Fibroblast of skin of left quadriceps (primary cell): ENCODE results near the gene KDM4C.
A peak's percentile ranks its signal among the peaks of the same experiment; 100 is the strongest.

Experiments used
- DNase-seq, 2 experiments: peaks; one replicate each; pipeline ENCODE4 v3.0.0-alpha.2; 2013; ENCODE audit warnings: low read depth in 2 of 2

The KDM4C gene

GRCh38 chr9:7097040-7097715, 339.4 kb downstream of the KDM4C start:
- no peak for DNase-seq

GRCh38 chr9:7097785-7098752, 340.3 kb downstream of the KDM4C start:
- no peak for DNase-seq

- no peak for DNase-seq
Observed at GRCh38 chr9:7103367-7103766, 345.6 kb downstream of the KDM4C start.

DNA sequence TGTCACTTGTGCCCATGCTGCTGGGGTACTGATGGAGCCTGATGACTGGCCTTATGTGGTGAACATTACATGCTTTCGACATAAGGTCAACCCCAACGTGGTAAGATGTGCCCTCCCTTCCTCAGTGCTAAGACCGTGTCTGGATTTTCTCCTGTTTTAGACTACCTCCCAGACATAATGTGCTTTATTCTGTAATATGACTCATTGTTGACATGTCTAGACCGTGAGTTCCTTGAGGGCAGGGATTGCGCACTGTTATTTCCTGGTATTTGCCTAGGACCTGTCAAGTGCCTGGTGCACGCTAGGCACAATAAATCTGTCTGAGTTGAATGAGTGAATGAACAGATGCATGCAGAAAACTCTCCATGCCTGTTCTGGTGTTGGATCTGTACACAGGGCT, 346.0 kb downstream of the KDM4C start:
- no peak for DNase-seq

DNA sequence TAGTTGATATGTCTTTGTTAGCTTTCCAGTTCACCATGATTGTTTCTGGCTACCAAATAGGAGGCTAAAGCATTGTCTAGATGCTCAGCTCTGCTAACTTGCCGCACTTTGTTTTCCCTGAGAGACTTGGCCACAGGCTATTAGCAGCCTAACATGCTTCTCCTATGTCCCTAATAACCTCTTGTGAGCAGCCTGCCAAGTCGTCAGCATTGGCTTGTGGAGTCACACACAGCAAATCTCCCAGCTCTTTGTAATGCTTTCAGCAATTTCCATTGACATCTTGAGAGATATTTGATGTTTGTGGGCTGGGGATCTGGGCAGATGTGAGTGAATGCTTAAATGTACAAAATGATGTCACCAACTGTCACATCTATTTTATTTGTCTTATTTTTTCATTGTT, 346.9 kb downstream of the KDM4C start:
- no peak for DNase-seq

DNA sequence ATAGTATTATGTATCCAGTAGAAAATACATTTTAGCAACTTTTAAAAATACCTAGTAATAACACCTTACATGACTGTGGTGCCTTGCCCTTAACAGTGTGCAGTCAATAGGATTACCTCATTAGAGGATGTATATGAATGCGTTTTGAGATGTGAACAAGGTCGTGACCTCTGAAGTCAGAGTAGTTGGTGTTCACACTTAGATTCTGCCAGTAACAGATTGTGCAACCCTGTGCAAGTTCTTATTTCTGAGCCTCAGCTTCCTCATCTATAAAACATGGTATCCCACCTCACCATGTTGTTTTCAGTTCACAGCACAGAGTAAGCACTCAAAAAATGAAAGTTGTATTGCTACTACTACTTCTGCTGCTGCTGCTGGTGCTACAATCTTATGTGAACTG, 347.3 kb downstream of the KDM4C start:
- no peak for DNase-seq

DNA sequence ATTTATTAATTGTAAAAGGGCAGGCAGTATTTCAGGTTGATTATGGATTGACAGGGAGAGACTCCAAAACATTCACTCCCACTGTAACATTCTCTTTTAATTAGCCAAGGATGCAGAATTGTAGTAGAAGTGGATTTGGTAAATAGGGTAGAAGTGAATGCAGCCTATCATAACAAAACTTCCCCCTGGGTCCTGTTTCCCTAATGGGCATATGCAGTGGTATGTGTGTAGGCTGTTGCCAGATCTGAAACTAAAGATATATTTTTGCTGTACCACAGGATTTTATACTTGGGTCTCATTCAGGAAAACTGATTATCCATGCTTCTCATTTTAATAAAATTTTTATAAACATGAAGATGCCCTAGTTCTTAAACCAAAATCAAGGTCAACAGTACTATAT, 351.2 kb downstream of the KDM4C start:
- no peak for DNase-seq

- DNase-seq, result no peak
Observed at GRCh38 chr9:7111413-7111812, 353.6 kb downstream of the KDM4C start.

GRCh38 chr9:7115606-7116005, 357.8 kb downstream of the KDM4C start:
- no peak for DNase-seq

GRCh38 chr9:7117676-7118561, 360.1 kb downstream of the KDM4C start:
- DNase-seq, result peak; percentile 68 to 69

DNA sequence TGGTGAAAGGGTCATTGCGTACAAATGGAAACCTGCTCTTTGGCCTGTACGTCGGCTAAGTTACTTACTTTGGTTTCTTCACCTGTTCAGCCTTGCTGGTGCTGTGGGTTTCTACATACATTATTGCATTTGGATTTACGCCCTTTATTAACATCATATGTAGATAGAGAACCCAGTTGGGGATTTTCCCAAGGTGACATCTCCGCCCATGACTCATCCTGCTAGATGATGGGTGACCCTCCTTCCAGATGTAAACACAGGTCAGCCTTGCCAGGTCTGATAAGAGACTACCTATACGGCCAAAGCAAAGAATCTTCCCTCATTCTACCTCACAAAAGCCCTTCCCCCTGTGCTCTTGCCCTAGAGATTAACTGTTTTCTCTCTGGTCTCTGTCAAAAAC, 360.9 kb downstream of the KDM4C start:
- no peak for DNase-seq

GRCh38 chr9:7119612-7120011, 361.8 kb downstream of the KDM4C start:
- no peak for DNase-seq

- DNase-seq, result no peak
Observed at GRCh38 chr9:7121055-7121454, 363.3 kb downstream of the KDM4C start.

- DNase-seq, result no peak
Observed at GRCh38 chr9:7121664-7122063, 363.9 kb downstream of the KDM4C start.

DNA sequence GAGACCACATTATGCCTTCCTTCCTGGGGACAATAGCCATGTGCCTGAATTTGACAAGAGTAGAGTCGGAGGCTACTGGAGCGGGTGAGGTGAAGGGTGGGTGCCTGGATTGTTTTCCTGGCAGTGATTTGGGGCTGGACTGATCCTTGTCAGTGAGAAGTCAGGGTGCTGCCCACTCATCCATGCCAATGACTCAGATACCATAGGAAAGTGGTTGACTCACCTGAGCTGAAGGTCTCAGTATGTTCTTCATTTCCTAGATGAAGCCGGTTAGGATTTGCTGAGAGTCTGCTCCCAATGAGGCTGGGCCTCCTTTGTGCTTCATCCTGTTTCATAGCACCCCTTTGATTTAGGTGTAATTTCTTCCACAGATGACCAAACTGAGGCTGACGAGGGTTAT, 366.0 kb downstream of the KDM4C start:
- no peak for DNase-seq

- DNase-seq, result no peak
Observed at GRCh38 chr9:7125231-7125630, 367.5 kb downstream of the KDM4C start.

DNA sequence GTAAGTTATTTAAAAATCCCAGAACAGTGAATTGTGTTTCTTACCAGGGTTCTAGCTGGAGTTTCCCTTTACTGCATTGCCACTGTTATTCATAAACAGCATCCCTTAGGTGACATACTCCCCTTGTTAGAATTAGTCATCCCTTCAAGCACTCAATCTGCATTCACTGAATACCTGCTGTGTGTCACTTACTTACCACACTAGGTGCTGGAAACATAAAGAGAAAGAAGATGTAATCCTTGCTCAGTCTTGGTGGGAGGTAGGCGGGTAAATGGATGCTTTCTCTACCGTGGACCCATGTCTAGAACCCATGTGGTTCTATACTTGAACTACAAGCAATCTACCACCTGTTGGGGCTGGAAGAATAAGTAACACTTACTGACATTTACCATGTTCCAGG, 371.6 kb downstream of the KDM4C start:
- DNase-seq, result no peak

DNA sequence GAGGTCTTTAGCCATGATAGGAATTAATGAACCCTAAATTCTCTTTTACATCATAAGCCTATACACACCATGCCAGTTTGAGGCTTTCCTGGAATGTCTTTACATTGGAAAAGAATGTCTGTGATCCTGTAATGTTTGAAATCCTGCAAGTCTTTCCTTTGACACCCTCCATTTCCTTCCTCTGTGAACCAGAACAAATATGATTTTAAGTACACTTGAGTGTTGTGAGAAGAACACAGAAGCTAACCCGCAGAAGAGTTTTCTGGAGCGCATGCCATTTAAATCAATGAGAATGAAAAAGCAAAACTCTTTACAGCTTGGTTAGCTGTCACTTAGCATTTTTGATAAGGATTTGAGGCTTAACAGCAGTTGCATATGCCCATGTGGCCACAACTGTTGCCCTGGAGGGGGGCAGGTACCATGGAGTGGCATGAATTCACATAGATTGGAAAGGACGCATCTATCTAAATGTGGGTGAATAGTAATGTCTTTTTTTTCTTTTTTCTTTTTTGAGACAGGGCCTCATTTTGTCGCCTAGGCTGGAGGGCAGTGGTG, 372.6 kb downstream of the KDM4C start:
- DNase-seq, result no peak

GRCh38 chr9:7132605-7133004, 374.8 kb downstream of the KDM4C start:
- DNase-seq, result no peak

DNA sequence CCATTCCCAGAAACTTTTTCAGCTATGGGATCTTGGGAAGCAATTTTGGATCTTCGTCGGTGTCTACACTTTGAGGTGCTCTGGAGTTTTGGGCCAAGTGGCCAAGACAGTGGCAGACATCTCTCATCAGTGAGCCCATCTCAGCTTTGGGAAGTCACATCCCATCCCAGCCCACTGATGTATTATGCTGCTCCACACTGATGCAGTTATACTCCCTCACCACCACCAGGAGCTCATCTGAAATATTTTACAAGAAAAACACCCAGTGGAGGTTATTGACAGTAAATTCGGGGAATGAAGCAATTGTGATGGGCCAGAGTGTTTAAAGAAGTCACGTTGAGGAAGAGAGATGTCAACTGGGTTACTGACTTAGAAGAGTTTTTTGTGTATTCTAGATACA, 378.0 kb downstream of the KDM4C start:
- DNase-seq, result no peak

GRCh38 chr9:7137040-7137439, 379.3 kb downstream of the KDM4C start:
- DNase-seq, result no peak

DNA sequence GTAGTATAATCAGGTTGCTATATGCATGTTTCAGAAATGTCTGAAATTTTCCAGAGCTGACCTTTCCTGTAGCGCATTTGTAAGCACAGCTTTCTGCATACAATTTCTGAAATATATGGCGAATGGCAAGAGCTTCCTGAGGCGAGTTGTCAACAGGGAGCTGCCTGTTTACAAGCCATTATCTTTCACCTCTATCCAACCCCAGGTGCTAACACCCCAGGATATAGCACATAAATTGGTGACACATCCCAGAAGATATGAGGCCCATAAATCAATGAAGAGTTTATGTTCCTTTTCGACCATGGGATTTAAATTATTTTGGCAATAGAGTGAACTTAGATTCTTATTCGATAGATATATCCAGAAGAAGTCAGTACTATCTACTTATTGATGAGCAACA, 379.8 kb downstream of the KDM4C start:
- no peak for DNase-seq
